Measurements from ENCODE around the gene PNISR. TPM values are rescaled to one million over a fixed set of nuclear protein-coding genes. Genes with fewer than 3 reads are reported as not detected.

PNISR gene
- polyA plus RNA-seq, 1 of the 3 experiments (the other 2 are of a cell fraction), result 39.1 TPM

GRCh38 chr6:99409672-99410071, 15.4 kb downstream of the PNISR start:
- H2AFZ ChIP-seq (ENCODE audit: low read depth), result no peak overlapping the region
- no peak overlapping the region for H3K4me3 ChIP-seq (ENCODE audit: low read depth in 2 of 2, low read length in 1 of 2)
- H3K9ac ChIP-seq, result no peak overlapping the region
- no peak overlapping the region for H3K4me2 ChIP-seq
- DNase-seq, result no peak
- H3K27ac ChIP-seq (ENCODE audit: low read depth in 2 of 2, low read length in 1 of 2), result no peak overlapping the region
- H3K9me3 ChIP-seq, result no peaks in the 10 kb centered on the region
- H3K36me3 ChIP-seq (replicated peaks in 1 of 2; ENCODE audit: control insufficient read depth in 1 of 2, insufficient read depth in 2 of 2, low read length in 1 of 2), result peaks cover 81 to 87% of the 10 kb centered on the region in 2 experiments
- H3K79me2 ChIP-seq (ENCODE audit: insufficient read depth), result peaks cover 72% of the 10 kb centered on the region
- H3K4me1 ChIP-seq (ENCODE audit: control insufficient read depth in 1 of 2, insufficient read depth in 2 of 2, low read depth in 1 of 2, low read length in 1 of 2), result peaks cover 0 to 8% of the 10 kb centered on the region in 2 experiments; a peak in 1 of 4 replicates
- peaks cover 36% of the 10 kb centered on the region for H4K20me1 ChIP-seq (ENCODE audit: insufficient read depth)
- H3F3A ChIP-seq (replicated peaks; ENCODE audit: insufficient read depth), result peaks cover 6% of the 10 kb centered on the region
- no peaks in the 10 kb centered on the region for H3K9me2 ChIP-seq
- ChIA-PET POLR2A (interaction anchor here (0.8 kb wide), 1 partner anchor 16 kb away, joined by 3 read pairs; the partner anchor contains the start of gene COQ3), CTCF (interaction anchor here (0.8 to 1.2 kb wide), 3 partner anchors 8 to 81 kb away, joined by 3 to 4 read pairs (median 3); no protein-coding TSS in a partner anchor)
- H3K27me3 ChIP-seq (ENCODE audit: insufficient read depth), result no peaks in the 10 kb centered on the region
- TF ChIP-seq, protein P1, sequence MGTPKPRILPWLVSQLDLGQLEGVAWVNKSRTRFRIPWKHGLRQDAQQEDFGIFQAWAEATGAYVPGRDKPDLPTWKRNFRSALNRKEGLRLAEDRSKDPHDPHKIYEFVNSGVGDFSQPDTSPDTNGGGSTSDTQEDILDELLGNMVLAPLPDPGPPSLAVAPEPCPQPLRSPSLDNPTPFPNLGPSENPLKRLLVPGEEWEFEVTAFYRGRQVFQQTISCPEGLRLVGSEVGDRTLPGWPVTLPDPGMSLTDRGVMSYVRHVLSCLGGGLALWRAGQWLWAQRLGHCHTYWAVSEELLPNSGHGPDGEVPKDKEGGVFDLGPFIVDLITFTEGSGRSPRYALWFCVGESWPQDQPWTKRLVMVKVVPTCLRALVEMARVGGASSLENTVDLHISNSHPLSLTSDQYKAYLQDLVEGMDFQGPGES (IDR thresholded peaks at IDR 0.05; ENCODE audit: low read depth, low read length), result no peak
- no peak for TF ChIP-seq EP300 (IDR thresholded peaks at IDR 0.05; ENCODE audit: borderline replicate concordance in 1 of 2, low read depth in 1 of 2, low read length in 1 of 2)
- TF ChIP-seq EZH2phosphoT487 (IDR thresholded peaks at IDR 0.05; ENCODE audit: borderline replicate concordance, low read depth), result no peak
- TF ChIP-seq RXRA (IDR thresholded peaks at IDR 0.05; ENCODE audit: borderline replicate concordance, low read depth), result no peak
- TF ChIP-seq, protein P2, sequence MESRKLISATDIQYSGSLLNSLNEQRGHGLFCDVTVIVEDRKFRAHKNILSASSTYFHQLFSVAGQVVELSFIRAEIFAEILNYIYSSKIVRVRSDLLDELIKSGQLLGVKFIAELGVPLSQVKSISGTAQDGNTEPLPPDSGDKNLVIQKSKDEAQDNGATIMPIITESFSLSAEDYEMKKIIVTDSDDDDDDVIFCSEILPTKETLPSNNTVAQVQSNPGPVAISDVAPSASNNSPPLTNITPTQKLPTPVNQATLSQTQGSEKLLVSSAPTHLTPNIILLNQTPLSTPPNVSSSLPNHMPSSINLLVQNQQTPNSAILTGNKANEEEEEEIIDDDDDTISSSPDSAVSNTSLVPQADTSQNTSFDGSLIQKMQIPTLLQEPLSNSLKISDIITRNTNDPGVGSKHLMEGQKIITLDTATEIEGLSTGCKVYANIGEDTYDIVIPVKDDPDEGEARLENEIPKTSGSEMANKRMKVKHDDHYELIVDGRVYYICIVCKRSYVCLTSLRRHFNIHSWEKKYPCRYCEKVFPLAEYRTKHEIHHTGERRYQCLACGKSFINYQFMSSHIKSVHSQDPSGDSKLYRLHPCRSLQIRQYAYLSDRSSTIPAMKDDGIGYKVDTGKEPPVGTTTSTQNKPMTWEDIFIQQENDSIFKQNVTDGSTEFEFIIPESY (IDR thresholded peaks at IDR 0.05; ENCODE audit: borderline replicate concordance, low read depth), result no peak
- TF ChIP-seq SMC3 (IDR thresholded peaks at IDR 0.05; ENCODE audit: low read depth, low read length), result no peak
- no peak for TF ChIP-seq FOSL2 (IDR thresholded peaks at IDR 0.05; ENCODE audit: borderline replicate concordance, low read depth)
- TF ChIP-seq, protein P3, sequence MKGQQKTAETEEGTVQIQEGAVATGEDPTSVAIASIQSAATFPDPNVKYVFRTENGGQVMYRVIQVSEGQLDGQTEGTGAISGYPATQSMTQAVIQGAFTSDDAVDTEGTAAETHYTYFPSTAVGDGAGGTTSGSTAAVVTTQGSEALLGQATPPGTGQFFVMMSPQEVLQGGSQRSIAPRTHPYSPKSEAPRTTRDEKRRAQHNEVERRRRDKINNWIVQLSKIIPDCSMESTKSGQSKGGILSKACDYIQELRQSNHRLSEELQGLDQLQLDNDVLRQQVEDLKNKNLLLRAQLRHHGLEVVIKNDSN (IDR thresholded peaks at IDR 0.05; ENCODE audit: borderline replicate concordance, low read depth), result no peak
- TF ChIP-seq RCOR1 (IDR thresholded peaks at IDR 0.05; ENCODE audit: low read length), result no peak
- no peak for TF ChIP-seq POLR2AphosphoS5 (IDR thresholded peaks at IDR 0.05; ENCODE audit: low read depth, low read length)
- TF ChIP-seq, protein P4, sequence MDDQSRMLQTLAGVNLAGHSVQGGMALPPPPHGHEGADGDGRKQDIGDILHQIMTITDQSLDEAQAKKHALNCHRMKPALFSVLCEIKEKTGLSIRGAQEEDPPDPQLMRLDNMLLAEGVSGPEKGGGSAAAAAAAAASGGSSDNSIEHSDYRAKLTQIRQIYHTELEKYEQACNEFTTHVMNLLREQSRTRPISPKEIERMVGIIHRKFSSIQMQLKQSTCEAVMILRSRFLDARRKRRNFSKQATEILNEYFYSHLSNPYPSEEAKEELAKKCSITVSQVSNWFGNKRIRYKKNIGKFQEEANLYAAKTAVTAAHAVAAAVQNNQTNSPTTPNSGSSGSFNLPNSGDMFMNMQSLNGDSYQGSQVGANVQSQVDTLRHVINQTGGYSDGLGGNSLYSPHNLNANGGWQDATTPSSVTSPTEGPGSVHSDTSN (IDR thresholded peaks at IDR 0.05), result no peak
- TF ChIP-seq TCF12 (IDR thresholded peaks at IDR 0.05), result no peak
- TF ChIP-seq GABPA (IDR thresholded peaks at IDR 0.05; ENCODE audit: low read depth), result no peak
- no peak for TF ChIP-seq MXI1 (IDR thresholded peaks at IDR 0.05; ENCODE audit: low read depth, low read length)
- TF ChIP-seq REST (IDR thresholded peaks at IDR 0.05; ENCODE audit: low read depth, low read length), result no peak
- no peak for TF ChIP-seq RAD21 (IDR thresholded peaks at IDR 0.05; ENCODE audit: low read length)
- TF ChIP-seq CHD2 (IDR thresholded peaks at IDR 0.05; ENCODE audit: low read length, partially characterized antibody), result no peak
- TF ChIP-seq TAF1 (IDR thresholded peaks at IDR 0.05; ENCODE audit: borderline replicate concordance, low read depth, low read length), result no peak
- TF ChIP-seq, protein P5, sequence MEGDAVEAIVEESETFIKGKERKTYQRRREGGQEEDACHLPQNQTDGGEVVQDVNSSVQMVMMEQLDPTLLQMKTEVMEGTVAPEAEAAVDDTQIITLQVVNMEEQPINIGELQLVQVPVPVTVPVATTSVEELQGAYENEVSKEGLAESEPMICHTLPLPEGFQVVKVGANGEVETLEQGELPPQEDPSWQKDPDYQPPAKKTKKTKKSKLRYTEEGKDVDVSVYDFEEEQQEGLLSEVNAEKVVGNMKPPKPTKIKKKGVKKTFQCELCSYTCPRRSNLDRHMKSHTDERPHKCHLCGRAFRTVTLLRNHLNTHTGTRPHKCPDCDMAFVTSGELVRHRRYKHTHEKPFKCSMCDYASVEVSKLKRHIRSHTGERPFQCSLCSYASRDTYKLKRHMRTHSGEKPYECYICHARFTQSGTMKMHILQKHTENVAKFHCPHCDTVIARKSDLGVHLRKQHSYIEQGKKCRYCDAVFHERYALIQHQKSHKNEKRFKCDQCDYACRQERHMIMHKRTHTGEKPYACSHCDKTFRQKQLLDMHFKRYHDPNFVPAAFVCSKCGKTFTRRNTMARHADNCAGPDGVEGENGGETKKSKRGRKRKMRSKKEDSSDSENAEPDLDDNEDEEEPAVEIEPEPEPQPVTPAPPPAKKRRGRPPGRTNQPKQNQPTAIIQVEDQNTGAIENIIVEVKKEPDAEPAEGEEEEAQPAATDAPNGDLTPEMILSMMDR (IDR thresholded peaks at IDR 0.05), result no peak
